C4-2B (cell line): ENCODE data around the gene DLG1.

Experiments used
- H3K27ac ChIP-seq: fragments of 450-650 bp; 2 replicates; pipeline ENCODE4 v1.5.1; 2017
- ZFX ChIP-seq: fragments of 450-650 bp; IDR thresholded peaks from 2 replicates; pipeline ENCODE4 v1.6.1; 2017
- TF ChIP-seq, protein P1 (sequence below): fragments of 450-650 bp; conservative IDR thresholded peaks from 2 replicates; pipeline ENCODE4 v1.5.1; 2017; ENCODE audit warnings: mild to moderate bottlenecking

Gene DLG1

DNA sequence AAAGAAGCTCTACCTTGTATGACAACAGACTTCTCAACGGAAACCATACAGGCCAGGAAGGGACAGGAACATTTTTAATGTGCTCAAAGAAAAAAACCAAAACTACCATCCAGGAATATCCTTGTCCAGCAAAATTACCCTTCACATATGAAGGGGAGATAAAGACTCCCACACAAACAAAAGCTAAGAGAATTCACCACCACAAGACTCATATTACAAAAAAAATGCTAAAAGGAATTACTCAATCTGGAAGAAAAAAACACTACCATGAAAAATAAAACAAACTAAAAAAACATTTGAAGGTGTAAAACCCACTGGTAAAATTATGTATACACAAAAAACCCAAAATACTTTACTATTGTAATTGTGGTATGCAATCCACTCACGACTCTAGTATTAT, 57.2 kb downstream of the DLG1 start:
- TF ChIP-seq ZFX: no peak
- TF ChIP-seq, protein P1, sequence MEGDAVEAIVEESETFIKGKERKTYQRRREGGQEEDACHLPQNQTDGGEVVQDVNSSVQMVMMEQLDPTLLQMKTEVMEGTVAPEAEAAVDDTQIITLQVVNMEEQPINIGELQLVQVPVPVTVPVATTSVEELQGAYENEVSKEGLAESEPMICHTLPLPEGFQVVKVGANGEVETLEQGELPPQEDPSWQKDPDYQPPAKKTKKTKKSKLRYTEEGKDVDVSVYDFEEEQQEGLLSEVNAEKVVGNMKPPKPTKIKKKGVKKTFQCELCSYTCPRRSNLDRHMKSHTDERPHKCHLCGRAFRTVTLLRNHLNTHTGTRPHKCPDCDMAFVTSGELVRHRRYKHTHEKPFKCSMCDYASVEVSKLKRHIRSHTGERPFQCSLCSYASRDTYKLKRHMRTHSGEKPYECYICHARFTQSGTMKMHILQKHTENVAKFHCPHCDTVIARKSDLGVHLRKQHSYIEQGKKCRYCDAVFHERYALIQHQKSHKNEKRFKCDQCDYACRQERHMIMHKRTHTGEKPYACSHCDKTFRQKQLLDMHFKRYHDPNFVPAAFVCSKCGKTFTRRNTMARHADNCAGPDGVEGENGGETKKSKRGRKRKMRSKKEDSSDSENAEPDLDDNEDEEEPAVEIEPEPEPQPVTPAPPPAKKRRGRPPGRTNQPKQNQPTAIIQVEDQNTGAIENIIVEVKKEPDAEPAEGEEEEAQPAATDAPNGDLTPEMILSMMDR: no peak

DNA sequence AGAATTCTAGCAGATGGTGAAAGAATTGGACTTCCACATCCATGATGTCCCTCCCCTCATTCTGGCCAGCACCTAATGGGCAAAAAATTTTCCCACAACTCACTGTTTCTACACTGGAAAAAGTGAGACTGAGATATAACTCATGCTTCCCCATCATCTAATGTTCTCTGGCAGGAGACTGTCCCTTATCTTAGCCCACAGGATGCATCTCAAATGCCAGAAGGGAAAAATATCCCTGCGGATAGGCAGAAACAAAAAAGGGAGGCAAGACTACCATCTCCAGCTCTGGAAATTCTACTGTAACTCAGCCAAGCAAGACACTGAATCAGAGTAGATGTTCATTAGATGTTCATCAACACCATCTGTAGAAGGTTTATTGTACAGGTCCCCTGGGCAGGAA, 58.6 kb downstream of the DLG1 start:
- no peak overlapping the region for H3K27ac ChIP-seq
- no peak for TF ChIP-seq ZFX
- TF ChIP-seq, protein P1: no peak

More for the DNA sequence above, 57.2 kb downstream of the DLG1 start:
- no peak overlapping the region for H3K27ac ChIP-seq

DNA sequence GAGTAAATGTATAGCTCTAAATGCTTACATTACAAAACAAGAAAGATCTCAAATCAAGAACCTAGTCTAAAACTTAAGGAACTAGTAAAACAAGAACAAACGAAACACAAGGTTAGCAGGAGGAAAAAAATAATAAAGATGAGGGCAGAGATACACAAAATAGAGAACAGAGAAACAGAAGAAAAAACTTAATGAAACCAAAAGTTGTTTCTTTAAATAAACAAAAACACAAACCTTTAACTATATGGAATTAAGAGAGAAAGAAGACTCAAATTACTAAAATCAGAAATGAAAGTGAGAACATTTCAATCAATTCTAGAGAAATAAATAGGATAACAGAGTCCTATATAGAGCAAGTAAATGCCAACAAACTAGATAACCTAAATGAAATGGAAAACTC, 59.6 kb downstream of the DLG1 start:
- TF ChIP-seq ZFX: no peak
- TF ChIP-seq, protein P1: no peak
- H3K27ac ChIP-seq: no peak overlapping the region

DNA sequence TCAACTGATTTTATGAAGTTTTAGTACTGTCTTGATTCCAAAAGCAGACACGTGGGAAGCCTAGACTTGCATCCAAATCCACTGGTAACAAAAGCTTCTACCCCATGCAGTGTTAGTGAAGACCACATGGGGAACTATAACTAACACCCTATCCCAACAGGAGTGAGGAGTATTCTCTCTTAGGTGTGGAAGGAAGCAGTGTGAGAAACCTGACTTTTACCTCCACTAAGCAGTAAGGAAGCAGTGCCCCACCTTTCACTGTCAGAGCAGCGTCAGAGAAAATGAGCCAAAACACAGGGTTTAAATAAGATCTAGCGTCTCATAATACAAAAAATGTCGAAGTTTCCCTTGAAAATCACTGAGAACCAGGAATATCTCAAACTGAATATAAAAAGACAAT, 60.5 kb downstream of the DLG1 start:
- TF ChIP-seq ZFX: no peak
- TF ChIP-seq, protein P1: no peak
- H3K27ac ChIP-seq: no peak overlapping the region

DNA sequence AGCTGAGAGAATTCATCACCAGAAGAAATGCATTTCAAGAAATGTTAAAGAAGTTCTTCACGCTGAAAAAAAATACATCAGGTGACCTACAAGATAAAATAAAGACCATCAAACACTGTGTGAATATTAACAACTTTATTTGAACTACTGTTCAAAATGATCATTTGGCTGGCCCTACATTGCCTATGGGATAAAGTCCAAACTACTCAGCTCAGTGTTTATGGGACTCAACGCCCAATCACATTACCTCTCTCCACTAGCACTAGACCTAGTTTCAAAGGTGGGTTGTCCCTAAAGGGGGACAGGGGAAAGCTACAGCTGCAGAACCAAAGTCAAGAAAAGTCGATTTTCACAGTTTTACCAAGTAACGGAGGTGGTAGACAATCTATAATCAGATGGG, 62.0 kb downstream of the DLG1 start:
- TF ChIP-seq, protein P1: no peak
- no peak for TF ChIP-seq ZFX
- no peak overlapping the region for H3K27ac ChIP-seq

DNA sequence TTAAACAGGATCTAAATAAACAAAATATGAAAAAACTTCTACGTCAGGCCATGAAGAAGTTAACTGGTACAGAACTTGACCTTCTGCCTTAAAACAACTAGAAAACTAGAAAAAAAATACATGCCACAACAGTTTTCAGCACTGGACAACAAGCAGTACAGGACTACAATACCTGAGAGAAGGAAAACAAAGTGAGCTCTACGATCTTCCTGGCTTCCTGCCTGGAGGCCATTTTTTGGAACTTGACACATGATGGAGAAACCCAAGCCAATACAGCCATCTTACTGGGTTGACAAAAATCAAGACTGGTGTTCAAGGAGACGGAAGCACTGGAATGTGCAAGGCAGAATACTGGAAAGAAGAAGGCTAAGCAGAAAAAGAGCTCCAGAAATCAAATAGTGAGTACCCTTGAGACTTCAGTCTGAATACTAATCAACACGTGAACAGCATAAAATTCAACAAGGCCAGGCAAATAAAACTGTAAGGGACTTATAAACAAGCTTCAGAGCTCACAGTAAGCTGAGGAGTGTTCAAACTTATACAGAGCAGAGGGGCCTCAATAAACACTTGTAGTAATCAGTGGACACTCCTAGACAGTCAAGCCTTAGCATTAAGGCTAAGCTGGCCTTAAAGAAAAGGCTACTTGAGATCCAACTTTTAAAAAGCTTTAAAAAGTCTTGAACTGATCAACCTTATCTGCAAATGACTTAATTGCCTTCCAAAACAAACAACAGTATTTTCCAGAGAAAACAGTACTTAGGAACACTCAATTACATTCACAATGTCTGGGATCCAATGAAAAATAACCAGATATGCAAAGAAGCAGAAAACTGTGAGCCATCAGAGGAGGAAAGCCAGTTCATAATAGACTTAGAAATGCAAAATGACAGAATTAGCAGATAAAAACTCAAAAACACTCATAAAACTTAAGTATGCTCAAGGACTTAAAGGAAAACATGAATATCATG, 63.2 kb downstream of the DLG1 start:
- TF ChIP-seq, protein P1: no peak
- no peak for TF ChIP-seq ZFX

DNA sequence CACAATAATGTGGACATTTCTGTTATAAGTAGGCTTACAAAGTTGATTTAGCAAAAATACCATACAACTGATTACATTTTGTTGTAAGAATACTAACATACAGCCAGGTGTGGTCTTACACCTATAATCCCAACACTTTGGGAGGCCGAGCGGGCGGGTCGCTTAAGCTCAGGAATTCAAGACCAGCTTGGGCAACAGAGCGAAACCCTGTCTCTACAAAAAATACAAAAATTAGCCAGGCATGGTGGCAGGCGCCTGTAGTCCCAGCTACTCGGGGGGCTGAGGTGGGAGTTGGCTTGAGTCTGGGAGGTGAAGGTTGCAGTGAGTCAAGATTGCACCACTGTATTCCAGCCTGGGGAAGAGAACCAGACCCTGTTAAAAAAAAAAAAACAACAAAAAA, 67.1 kb downstream of the DLG1 start:
- H3K27ac ChIP-seq: no peak overlapping the region

More for the DNA sequence above, 63.2 kb downstream of the DLG1 start:
- H3K27ac ChIP-seq: no peak overlapping the region

More for the DNA sequence above, 67.1 kb downstream of the DLG1 start:
- TF ChIP-seq, protein P1: no peak
- no peak for TF ChIP-seq ZFX
